ENCODE results near the gene GOLGA8J.
"Not testable (repeated sequence)": the region's sequence is repeated elsewhere in the genome, so short reads cannot be mapped to it uniquely, and the experiment has no call there.

The GOLGA8J gene, protein sequence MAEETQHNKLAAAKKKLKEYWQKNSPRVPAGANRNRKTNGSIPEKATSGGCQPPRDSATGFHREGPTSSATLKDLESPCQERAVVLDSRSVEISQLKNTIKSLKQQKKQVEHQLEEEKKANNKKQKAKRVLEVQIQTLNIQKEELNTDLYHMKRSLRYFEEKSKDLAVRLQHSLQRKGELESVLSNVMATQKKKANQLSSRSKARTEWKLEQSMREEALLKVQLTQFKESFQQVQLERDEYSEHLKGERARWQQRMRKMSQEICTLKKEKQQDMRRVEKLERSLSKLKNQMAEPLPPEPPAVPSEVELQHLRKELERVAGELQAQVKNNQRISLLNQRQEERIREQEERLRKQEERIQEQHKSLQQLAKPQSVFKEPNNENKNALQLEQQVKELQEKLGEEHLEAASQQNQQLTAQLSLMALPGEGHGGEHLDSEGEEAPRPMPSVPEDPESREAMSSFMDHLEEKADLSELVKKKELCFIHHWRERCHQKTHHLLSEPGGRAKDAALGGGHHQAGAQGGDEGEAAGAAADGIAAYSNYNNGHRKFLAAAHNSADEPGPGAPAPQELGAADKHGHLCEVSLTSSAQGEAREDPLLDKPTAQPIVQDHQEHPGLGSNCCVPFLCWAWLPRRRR

DNA sequence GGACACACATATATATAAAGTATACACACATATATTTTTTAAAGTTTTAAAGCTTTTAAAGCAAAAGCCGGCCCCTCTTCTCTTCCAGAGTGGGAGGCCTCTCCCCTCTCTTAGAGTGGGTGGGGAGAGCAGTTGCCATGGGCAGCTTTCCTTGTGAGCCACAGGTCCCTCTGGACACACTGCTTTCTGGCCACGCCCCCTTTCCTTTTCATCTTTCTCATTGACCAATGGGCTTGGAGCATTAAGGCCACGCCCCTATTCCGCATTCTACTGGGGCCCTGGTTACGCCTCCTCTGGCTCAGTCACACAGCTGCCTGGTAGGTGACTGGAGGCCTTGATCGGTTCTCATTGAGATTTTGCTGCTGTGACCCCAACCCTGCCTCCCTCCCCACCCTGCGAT, at the start of gene GOLGA8J:
Gene GOLGA8J (plus strand): TSS at position 301 of the 400 bp plus-strand sequence. CDS start 98 bp downstream, at position 399.
- not testable (repeated sequence) for DNase-seq

DNA sequence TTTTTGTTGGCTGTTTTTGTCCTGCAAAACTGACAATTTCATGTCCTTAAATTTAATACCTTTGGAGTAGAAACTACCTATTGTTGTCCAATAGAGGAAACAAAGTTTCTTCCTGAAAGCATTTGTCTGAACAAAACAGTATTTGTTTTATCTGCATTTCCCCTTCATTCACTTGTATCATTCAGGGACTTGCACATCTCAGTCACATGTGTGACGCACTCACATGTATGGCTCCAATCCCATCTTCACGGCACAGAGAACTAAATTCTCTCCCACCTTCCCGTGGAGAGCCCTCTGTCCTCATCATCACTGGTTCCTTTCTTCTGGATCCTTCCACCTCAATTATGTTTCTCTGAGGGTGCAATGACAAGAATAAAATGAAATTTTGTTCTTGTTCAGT, 49.5 kb upstream of the GOLGA8J start:
- DNase-seq: no peak

DNA sequence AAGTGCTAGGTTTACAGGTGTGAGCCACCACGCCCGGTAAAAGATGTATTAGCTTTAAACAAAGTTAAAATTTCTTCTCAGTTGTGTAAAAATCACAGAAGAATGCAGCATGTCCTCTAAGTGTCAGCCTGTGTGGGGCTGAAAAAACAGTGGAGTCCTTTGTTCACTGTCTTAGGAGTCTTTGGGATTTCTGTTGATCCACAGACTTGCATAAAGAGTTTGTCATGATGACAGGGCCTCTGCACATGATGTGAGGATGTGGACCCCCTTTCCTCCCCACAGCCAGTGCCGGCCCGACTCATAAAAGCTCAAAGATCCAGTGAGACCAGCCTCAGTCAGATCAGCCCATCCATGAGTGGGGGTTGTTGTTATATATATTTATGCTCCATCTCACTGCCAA, 49.0 kb upstream of the GOLGA8J start:
- DNase-seq: no peak

DNA sequence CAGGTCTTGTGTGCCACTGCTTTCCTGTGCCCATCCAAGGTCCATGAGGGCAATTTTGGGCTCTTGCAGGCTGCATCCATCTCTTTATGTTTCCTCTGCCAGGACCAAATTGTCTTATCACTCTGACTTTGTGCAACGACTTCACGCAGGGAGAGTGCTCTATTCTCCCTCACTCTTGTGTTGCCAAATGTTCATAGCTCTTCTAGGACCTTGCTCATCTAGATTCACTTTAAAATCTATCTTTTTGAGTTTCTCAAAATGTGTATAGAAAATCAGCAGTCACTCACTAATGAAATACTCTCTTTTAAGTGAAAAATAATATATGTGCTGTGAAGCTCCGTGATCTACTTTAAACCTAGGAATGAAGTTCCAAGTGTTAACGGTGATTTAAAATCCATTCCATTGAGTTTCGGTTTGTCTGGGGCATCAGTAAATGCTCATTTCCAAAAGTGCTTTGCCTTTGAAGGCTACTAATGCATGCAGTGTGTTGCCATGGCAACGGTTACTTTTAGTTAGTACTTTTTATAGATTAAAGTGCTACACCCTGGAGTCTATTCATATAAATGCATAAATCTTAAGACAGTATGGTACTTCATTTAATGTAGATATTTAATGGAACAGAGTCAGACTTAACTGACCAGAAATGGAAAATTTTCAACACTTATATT, 46.6 kb upstream of the GOLGA8J start:
- no peak for DNase-seq

DNA sequence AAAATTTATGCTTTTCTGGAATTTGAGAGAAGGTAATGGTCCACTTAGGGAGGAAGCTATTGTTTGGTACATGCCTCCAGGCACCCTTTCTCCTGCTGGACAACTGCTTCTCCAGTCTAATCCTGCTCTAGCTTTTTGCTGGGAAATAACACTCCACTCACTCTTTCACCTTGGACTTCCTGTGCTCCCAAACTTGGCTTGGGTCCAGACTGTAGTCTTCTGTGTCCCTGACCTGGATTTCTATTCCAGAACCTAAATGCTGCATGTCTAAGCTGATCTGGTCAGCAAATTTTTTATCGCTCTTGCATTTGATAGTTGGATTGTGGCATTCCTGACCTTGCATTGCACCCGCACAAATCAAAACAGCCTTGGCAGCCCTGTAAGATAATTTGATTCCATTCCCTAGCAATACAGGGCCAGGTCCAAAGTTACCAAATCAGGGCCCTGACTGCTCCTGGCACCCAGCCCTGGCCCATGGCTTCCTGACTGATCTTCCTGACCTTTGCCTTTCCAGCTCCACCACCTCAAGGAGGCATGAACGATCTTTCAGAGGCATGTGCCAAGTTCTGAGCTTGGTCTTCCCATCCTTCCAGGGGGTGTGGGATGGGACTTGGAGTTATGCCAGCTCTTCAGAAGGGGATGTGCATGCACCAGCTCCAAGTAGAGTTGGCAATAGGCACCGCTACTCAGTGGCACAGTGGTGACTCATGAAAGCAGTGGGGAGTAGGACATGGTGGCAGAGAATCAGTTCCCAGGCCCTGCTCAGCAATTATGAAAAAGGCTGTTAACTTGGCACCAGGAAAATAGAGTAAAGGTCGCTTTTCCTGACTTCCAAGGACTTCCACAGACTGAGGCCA, 43.9 kb upstream of the GOLGA8J start:
- DNase-seq: no peak

DNA sequence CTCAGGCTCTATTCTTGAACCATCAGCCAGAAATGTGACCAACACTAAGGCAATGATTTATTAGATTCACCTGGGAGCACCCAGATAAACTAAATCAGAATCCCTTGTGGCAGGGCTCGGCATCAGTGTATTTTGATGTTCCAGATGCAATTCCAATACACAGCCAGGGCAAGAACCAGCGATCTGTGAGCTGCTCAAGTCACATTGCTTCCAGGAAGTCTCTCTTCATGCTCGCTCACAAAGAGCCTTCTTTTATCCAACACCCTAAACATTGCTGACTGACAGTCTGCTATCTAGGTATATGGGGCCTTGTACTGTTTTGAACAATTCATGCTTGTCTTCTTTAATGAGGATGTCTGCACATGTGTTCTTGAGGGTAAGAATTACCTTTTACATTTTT, 40.9 kb upstream of the GOLGA8J start:
- DNase-seq: no peak

DNA sequence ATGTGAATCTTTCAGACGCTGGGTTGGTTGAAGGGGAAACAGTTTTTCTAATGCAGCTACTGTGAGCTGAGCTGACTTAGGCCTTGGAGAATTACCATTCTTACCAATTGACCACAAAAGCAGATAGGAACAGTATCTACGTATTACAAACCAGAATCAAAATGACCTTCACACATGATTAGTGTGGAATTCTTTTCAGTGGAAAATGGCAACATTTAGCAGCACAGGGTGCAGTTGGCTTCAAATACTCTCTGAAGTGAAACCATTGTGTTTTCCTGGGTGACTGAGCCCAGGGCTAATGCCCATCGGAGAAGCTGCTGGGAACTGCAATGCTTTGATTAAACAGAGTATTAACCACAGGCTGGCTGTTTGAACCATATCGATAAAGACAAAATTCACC, 40.2 kb upstream of the GOLGA8J start:
- DNase-seq: no peak

DNA sequence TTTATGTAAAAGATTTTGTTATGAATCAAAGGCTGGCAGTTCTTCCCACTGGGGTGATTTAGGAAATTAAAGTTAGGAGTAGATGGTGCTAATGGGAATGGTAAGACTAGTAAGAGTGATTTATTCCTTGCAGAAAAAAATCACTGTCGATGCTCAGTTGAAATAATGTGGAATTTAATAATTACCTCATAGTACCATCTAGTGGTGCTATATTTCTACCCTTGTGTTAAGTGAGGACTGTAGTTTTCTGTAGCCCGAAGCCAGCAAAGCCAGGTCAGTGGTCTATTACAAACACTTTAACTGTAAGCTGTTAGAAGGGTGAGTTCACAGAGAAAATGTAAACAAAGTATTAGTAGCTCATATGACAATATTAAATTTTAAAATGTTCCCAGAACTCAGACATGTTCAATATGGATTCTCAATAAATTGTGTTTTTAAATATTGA, 39.5 kb upstream of the GOLGA8J start:
- no peak for DNase-seq

DNA sequence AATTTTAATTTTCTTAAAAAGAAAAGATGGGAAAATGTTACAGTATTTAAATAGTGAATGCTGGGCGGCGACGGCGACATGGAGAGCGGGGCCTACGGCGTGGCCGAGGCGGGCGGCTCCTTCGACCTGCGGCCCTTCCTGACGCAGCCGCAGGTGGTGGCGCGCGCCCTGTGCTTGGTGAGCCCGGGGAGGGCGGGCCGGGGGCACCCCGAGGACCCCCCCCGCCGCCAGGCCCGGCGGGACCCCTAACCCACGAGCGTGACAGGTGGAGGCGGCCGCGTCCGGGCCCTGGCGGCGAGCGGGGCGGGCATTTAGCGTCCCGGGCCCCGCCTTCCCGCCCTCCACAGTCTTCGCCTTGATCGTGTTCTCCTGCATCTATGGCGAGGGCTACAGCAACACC, 38.4 kb upstream of the GOLGA8J start:
- no peak for DNase-seq

DNA sequence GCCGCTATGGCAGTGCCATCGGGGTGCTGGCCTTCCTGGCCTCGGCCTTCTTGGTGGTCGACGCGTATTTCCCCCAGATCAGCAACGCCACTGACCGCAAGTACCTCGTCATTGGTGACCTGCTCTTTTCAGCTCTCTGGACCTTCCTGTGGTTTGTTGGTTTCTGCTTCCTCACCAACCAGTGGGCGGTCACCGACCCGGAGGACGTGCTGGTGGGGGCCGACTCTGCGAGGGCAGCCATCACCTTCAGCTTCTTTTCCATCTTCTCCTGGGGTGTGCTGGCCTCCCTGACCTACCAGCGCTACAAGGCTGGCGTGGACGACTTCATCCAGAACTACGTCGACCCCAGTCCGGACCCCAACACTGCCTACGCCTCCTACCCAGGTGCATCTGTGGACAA, 37.9 kb upstream of the GOLGA8J start:
- DNase-seq: not testable (repeated sequence)

DNA sequence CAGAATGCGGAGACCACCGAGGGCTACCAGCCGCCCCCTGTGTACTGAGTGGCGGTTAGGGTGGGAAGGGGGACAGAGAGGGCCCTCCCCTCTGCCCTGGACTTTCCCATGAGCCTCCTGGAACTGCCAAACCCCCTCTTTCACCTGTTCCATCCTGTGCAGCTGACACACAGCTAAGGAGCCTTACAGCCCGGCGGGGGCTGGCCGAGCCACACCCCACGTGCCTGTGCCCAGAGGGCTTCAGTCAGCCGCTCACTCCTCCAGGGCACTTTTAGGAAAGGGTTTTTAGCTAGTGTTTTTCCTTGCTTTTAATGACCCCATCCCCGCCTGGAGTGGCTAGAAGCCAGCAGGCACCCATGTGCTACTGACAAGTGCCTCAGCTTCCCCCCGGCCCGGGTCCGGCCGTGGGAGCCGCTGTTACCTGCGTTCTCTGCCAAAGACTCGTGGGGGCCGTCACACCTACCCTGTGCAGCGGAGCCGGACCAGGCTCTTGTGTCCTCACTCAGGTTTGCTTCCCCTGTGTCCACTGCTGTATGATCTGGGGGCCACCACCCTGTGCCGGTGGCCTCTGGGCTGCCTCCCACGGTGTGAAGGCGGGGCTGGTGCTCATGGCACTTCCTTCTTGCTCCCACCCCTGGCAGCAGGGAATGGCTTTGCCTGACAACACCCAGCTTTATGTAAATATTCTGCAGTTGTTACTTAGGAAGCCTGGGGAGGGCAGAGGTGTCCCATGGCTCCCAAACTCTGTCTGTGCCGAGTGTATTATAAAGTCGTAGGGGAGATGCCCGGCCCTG, 37.3 kb upstream of the GOLGA8J start:
- DNase-seq: not testable (repeated sequence)

DNA sequence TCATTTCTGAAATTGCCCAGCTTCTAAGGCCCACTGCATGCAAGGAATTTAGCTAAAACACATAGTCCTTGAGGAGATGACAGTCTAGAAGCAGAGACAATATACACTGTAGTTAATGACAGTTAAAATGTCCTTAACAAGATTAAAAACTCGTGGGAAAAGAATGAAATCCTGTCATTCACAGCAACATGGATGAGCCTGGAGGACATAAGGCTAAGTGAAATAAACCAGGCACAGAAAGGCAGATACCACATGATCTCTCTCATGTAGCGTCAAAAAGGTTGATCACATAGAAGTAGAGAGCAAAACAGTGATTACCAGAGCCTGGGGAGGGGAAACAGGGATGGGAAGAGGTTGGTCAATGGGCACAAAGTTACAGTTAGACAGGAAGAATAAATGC, 36.3 kb upstream of the GOLGA8J start:
- DNase-seq: no peak

DNA sequence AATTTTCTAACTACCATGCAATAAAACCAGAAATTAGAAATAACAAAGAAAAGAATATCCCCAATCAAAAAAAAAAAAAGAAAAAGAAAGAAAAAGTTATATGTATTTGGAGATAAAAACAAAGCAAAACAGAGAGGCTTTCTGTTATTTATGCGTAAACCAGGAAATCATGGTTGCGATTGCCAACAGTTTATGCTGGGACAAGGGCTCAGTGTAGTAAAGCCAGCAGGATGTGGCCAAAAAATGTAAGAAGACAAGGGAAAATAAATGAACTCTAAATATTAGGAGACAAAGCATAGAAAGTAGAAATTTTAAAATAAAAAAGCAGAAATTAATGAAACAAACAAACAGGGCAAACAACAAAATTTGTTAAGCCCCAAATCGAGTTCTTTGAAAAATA, 27.2 kb upstream of the GOLGA8J start:
- no peak for DNase-seq

DNA sequence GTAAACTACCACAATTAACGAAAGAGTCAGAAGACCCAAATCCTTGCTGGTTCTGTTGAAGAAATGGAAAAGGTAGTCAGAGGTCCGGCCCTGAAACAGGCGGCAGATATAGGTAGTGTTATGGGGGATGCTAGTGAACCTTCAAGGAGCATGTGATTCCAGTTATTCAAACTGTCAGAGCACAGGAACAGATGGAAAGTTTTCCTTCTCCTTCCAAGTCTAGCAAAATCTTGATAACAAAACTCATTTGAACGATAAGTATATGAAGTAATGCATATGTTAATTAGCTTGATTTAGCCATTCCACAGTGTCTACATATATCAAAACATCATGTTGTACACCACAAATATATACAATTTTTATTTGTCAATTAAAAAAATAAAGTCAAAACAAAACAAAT, 26.6 kb upstream of the GOLGA8J start:
- no peak for DNase-seq

DNA sequence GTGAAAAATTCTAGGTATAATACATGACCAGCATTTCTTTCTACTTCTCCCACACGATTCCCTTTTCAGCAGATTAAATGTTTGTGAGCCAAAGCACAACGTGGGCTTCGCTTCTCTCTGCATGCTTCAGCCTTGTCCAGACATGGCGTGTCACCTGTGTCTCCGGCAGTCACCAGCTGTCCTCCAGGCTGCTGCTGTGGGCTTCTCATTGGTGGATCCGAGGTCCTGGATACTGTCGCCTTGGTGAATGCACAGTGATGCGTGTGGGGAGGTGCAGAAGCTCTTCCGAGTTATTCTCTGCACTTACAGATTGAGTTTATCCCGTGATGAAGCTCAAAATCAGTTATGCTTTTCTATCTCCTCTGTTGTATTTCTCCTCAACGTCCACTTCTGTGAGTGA, 23.0 kb upstream of the GOLGA8J start:
- no peak for DNase-seq

DNA sequence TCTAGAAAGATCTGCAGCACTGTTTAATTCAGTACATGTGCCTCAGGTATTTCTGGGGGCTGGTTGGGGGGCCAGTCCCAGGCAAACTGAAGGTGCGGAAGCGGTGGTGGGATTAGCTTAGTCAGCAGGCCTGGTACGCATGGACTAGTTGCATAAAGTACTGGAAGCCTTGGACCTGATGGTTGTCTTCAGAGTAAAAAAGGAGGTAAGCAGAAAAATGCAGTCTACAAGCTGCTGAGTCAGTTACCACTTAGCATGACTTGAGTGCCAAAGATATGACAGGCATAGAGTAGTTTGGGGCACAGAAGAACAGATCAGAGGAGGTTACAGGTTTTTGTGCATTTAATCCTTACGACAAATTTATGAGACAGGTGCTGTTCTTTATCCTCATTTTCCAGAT, 19.9 kb upstream of the GOLGA8J start:
- no peak for DNase-seq

DNA sequence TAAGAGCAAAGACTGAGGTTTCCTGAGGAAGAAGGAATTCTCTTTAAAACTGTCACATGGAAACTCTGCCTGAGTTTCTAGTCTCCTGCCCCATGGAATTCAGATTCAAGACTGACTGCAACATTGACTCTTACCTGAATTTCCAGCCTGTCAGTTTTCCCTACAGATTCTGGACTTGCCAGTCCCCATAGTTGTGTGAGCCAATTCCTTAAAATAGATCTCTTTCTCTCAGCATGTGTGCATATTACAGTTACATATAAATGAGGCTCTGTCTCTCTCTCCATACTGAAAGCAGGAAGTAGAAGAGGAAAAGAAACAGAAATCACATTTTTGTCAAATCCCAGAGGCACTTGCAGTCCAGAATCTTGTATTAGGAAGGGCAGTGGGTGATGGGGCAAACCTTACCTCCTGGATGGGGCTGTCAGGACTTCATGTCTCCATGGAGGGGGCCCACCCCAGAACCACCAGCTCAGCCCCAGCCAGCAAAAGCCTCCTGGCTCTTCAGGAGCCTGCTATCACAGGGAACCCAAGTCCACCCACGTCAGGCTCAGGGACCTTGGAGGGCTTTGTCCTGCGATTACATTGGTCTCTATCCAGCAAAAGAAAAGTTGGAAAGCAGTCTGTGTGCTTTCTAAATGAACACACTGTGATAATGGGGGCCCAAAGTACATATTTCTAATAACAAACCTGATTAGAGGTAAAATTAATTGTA, 18.8 kb upstream of the GOLGA8J start:
- no peak for DNase-seq

DNA sequence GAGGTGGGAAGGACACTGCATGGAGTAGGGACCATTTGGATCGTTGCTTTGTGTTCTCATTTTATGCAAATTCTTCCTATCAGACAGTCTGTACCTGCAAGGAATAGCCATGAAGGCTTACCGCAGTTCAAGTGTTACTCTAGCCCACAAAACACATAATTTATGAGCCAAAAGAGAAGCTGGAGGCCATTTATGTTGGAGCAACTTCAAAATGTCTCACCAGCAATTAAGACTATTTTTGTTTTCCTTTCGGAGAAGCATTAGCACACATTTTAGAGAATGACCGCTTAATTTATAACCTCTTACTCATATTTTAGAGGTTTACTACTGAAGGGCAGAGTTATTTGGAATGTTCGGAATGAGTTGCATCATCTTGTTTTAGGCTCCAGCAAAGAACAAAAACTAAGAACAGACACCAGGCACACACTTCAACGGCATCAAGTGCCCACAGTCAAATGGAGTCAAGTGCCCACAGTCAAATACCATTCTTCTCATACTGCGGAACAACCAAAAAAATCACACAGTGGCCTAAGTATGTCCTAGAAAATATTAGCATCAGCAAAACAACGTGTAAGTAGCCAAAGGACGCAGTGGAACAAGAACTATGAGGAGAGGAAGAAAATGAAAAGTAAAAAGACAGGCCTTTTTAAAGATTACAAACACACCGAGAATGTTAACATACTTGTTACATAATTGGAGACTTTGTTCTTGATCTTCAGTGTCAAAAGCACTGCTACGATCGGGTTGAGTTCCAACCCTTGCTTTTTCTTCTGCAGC, 17.5 kb upstream of the GOLGA8J start:
- no peak for DNase-seq

DNA sequence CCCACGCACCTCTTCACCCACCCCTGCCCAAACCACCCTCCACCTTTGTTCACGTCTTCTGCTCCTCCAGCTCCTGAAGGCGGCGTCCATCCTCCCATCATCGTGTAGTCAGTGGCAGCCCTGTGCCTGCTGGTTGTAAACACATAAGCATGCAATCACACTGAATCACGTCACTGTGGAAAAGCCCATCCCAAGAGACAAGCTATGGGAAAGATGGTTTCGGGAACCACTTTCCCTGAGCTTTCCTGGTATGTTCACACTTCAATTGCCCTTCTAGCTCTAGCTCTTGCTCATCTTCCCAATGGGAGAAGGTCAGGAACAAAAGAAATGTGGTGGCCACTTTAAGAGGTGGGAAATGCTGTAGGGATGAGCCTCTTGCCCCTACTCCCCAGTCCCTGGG, 14.4 kb upstream of the GOLGA8J start:
- DNase-seq: no peak

DNA sequence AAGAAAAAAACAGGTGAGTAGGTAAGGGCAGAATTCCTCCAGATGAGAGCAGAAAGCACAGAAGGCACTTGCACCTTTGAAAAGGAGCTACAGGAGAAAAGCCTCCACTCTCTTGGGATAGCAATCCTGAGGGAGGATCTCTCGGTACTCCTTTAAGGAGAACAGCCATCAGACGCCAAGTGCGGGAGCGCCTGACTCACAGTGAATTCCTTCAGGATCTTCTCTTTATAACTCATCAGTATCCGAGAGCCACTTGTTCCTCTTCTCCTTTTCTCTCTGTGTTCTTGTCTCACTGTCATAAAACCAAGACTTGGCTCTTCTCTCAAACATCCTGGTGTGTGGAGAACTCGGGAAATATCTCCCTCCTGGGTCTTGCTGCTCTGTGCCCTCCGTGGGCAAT, 10.1 kb upstream of the GOLGA8J start:
- no peak for DNase-seq

DNA sequence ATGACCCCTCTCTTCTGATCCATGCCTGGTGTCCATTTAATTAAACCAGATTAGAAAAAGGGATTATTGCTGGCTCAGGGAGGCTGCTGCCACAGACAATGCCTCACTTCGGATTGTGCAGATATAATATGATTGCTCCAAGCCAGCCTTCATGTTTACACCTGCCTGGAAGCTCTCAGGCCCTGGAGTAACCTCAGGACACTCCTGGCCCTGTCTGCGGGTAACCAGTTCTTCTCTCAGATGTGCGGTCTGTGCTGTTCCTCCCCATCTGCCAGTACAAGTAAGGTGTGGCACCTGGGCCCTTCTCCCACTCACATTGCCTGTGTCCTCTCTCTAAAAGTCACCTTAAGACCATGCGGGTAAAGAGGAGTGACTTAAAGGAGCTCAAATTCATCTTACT, 8.8 kb upstream of the GOLGA8J start:
- no peak for DNase-seq
